HepG2 (cell line): ENCODE data around the gene EXOC7. TPM values are rescaled to one million over a fixed set of nuclear protein-coding genes. Genes with fewer than 3 reads are reported as not detected.

ENCODE experiments used
- DNMT1 ChIP-seq: sonication (generic); formaldehyde crosslinking; IDR thresholded peaks from 2 replicates; pipeline ENCODE4 v1.5.1; 2020; ENCODE audit warnings: mild to moderate bottlenecking, missing genetic modification reagents
- LCORL ChIP-seq, 2 experiments: fragments of 450-650 bp in 1 of 2; sonication (generic) in 1 of 2; formaldehyde crosslinking in 1 of 2; IDR thresholded peaks; 2 replicates each; pipeline versions ENCODE4 v1.5.0 to v1.6.1; 2017 to 2020; ENCODE audit warnings: antibody characterized with exemption in 1 of 2, missing genetic modification reagents in 1 of 2
- MYC ChIP-seq: sonication (generic); formaldehyde crosslinking; IDR thresholded peaks from 2 replicates; pipeline ENCODE4 v1.9.0; 2021; ENCODE audit warnings: missing genetic modification reagents, borderline replicate concordance
- NCOR1 ChIP-seq: fragments of 200-600 bp; sonication (generic); IDR thresholded peaks from 2 replicates; pipeline ENCODE4 v1.7.0; 2017; ENCODE audit warnings: antibody characterized with exemption, low read length, borderline replicate concordance
- THAP9 ChIP-seq: sonication (generic); formaldehyde crosslinking; IDR thresholded peaks from 2 replicates; pipeline ENCODE4; 2020; ENCODE audit warnings: missing genetic modification reagents, mild to moderate bottlenecking, borderline replicate concordance
- ZFY ChIP-seq: sonication (generic); formaldehyde crosslinking; IDR thresholded peaks from 2 replicates; pipeline ENCODE4 v1.4.0; 2020; ENCODE audit warnings: missing genetic modification reagents
- ZMYM2 ChIP-seq: sonication (generic); formaldehyde crosslinking; IDR thresholded peaks from 2 replicates; pipeline ENCODE4 v1.8.0; 2022; ENCODE audit warnings: mild to moderate bottlenecking, missing genetic modification reagents
- ZNF124 ChIP-seq: sonication (generic); formaldehyde crosslinking; IDR thresholded peaks from 2 replicates; pipeline ENCODE4 v1.4.0; 2020; ENCODE audit warnings: missing genetic modification reagents
- ZNF256 ChIP-seq: sonication (generic); formaldehyde crosslinking; conservative IDR thresholded peaks from 2 replicates; pipeline ENCODE4 v1.4.0; 2020; ENCODE audit warnings: missing genetic modification reagents
- ZNF605 ChIP-seq: sonication (generic); formaldehyde crosslinking; IDR thresholded peaks from 2 replicates; pipeline ENCODE4 v1.8.0; 2022; ENCODE audit warnings: mild to moderate bottlenecking, missing genetic modification reagents
- ZNF710 ChIP-seq: sonication (generic); formaldehyde crosslinking; IDR thresholded peaks from 2 replicates; pipeline ENCODE4 v1.5.0; 2020; ENCODE audit warnings: mild to moderate bottlenecking, missing genetic modification reagents, borderline replicate concordance
- ZSCAN25 ChIP-seq: sonication (generic); formaldehyde crosslinking; IDR thresholded peaks from 2 replicates; pipeline ENCODE4 v1.8.0; 2022; ENCODE audit warnings: mild to moderate bottlenecking, missing genetic modification reagents
- polyA plus RNA-seq, 8 experiments: library from polyadenylated mRNA; depleted of rRNA in 3 of 8; stranded (reverse) in 7 of 8; unstranded in 1 of 8; fragments of >200 nt; fragmentation: Illumina TruSeq in 4 of 8; extraction: Trizol in 4 of 8; gene quantifications; 2 replicates each; pipeline versions ENCODE4 v1.2.1 to v1.2.3, GENCODE V29; 2011 to 2016; ENCODE audit warnings: low read depth in 4 of 8, missing spikeins in 1 of 8, mixed read lengths in 1 of 8; ENCODE audit not compliant: insufficient read depth in 1 of 8
- total RNA-seq, 5 experiments: library from RNA; depleted of rRNA; stranded (reverse); fragments of >200 nt; fragmentation: Illumina TruSeq; extraction: Trizol; gene quantifications; 2 replicates each; pipeline ENCODE4 v1.2.3, GENCODE V29; 2016; ENCODE audit warnings: low read depth in 1 of 5
- TF ChIP-seq, protein P1 (sequence below): sonication (generic); formaldehyde crosslinking; IDR thresholded peaks from 2 replicates; pipeline ENCODE4 v1.5.1; 2020; ENCODE audit warnings: mild to moderate bottlenecking, missing genetic modification reagents
- TF ChIP-seq, protein P2 (sequence below): sonication (generic); formaldehyde crosslinking; IDR thresholded peaks from 2 replicates; pipeline ENCODE4 v1.4.0; 2020; ENCODE audit warnings: missing genetic modification reagents

The EXOC7 gene
- total and polyA plus RNA-seq, 2 of the 13 experiments (the other 11 are each of a cell fraction or from before 2014, with no cell fraction given) = 86.9 to 116 TPM

DNA sequence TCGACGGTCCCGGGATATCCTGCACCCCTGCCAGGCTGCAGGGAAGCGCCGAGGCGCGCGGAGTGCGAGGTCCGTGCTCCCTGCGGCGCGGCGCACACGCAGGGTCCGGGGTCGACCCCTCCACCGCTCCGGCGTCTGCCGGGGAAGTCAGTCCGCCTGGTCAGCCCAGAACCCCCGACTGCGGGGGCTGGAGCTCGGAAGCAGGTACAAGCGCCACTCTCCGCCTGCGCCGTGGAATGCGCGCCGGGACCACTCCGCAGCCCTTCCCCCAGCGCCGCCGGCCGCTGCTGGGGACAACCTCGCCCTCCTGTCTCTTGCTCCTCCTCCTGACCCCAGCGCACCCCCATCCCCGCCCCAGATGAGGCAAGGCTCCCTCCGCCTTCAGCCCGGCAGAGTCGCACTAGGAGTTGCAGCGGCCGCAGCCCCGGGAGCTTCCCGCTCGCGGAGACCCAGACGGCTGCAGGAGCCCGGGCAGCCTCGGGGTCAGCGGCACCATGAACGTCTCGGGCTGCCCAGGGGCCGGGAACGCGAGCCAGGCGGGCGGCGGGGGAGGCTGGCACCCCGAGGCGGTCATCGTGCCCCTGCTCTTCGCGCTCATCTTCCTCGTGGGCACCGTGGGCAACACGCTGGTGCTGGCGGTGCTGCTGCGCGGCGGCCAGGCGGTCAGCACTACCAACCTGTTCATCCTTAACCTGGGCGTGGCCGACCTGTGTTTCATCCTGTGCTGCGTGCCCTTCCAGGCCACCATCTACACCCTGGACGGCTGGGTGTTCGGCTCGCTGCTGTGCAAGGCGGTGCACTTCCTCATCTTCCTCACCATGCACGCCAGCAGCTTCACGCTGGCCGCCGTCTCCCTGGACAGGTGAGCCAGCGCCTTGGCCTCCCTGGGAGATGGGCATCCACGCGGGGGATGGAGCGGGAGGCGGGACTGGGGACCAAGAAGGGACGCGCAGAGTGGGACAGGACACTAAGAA lies 28.9 kb downstream of the EXOC7 start, which contains the start of gene GALR2 (continued):
- TF ChIP-seq ZNF256 (CRISPR knock-in tag) = no peak
- TF ChIP-seq ZNF605 (CRISPR knock-in tag) = peak; percentile 61
- TF ChIP-seq DNMT1 (CRISPR knock-in tag) = peak; percentile 55; the same call in 1 of the 2 replicates
- TF ChIP-seq ZNF710 (CRISPR knock-in tag) = peak; percentile 60; the same call in 1 of the 2 replicates
- peak; percentile 34; the same call in 1 of the 2 replicates for TF ChIP-seq ZSCAN25 (CRISPR knock-in tag)
- peak; percentile 4; the same call in 1 of the 2 replicates for TF ChIP-seq ZFY (CRISPR knock-in tag)
- TF ChIP-seq LCORL (IDR thresholded peaks at IDR 0.05) = no peak
- TF ChIP-seq LCORL (CRISPR knock-in tag; IDR thresholded peaks at IDR 0.05) = no peak
- TF ChIP-seq NCOR1 = no peak
- TF ChIP-seq, protein P1, sequence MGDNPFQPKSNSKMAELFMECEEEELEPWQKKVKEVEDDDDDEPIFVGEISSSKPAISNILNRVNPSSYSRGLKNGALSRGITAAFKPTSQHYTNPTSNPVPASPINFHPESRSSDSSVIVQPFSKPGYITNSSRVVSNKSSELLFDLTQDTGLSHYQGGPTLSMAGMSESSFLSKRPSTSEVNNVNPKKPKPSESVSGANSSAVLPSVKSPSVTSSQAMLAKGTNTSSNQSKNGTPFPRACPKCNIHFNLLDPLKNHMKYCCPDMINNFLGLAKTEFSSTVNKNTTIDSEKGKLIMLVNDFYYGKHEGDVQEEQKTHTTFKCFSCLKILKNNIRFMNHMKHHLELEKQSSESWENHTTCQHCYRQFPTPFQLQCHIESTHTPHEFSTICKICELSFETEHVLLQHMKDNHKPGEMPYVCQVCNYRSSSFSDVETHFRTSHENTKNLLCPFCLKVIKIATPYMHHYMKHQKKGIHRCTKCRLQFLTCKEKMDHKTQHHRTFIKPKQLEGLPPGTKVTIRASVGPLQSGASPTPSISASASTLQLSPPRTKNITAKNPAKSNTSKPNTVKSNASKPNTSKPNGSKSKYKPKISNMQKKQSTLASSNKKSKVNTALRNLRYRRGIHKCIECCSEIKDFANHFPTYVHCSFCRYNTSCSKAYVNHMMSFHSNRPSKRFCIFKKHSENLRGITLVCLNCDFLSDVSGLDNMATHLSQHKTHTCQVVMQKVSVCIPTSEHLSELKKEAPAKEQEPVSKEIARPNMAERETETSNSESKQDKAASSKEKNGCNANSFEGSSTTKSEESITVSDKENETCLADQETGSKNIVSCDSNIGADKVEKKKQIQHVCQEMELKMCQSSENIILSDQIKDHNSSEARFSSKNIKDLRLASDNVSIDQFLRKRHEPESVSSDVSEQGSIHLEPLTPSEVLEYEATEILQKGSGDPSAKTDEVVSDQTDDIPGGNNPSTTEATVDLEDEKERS (CRISPR knock-in tag) = 0 out of 2 replicates have a peak, but pooled peaks have one; percentile 20
- no peak for TF ChIP-seq ZNF124 (CRISPR knock-in tag)
- TF ChIP-seq, protein P2, sequence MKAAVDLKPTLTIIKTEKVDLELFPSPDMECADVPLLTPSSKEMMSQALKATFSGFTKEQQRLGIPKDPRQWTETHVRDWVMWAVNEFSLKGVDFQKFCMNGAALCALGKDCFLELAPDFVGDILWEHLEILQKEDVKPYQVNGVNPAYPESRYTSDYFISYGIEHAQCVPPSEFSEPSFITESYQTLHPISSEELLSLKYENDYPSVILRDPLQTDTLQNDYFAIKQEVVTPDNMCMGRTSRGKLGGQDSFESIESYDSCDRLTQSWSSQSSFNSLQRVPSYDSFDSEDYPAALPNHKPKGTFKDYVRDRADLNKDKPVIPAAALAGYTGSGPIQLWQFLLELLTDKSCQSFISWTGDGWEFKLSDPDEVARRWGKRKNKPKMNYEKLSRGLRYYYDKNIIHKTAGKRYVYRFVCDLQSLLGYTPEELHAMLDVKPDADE = 0 out of 2 replicates have a peak, but pooled peaks have one; percentile 41
- TF ChIP-seq MYC = peak; percentile 18; the same call in 1 of the 2 replicates
- TF ChIP-seq THAP9 (CRISPR knock-in tag) = peak; percentile 21; the same call in 1 of the 2 replicates
- TF ChIP-seq ZMYM2 (CRISPR knock-in tag) = peak; percentile 69; the same call in 1 of the 2 replicates
